ENCODE data around the gene GLOD4. TPM values are rescaled to one million over a fixed set of nuclear protein-coding genes. Genes with fewer than 3 reads are reported as not detected.

Gene GLOD4
- total and polyA plus RNA-seq, 2 of the 4 experiments (the other 2 are of a cell fraction) = 26.3 to 36.7 TPM

DNA sequence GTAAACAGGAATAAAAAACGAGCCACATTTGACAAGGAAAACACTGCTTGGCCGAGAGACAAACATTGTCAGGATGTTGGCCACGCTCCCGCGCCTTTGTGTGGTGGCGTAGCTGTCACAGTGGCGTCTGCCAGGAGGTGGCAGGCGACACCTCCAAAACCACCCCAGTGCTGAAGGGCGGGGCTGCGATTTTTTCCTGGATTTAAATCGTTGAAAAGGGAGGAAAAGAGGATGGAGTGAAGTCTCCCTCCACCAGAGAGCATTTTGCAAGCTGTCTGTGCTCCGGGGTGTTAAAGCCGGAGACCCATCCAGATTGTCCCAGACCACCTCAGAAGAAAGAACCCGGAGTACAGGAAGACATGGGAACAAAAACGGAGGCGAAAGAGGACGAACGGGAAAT lies 12.8 kb upstream of the GLOD4 start:
- 0 out of 2 replicates have a peak overlapping the region, but pooled peaks have one; percentile 10 for H3K14ac ChIP-seq (replicated peaks; ENCODE audit: low read depth, low read length)
- peak; percentile 18 for ATAC-seq (ENCODE audit: low read depth)
- H3K79me1 ChIP-seq (ENCODE audit: low read depth in 1 of 2, low read length in 2 of 2) = peaks cover 4 to 21% of the 10 kb centered on the region in 2 experiments; a peak in 3 of 4 replicates
- no peak overlapping the region for H3K56ac ChIP-seq (ENCODE audit: extremely low read depth, insufficient read depth, low read length)
- H3K18ac ChIP-seq (ENCODE audit: low read depth, low read length) = no peak overlapping the region
- 0 out of 2 replicates have a peak overlapping the region, but pooled peaks have one; percentile 1 for H3K4me2 ChIP-seq (ENCODE audit: low read depth, low read length)
- H3K27me3 ChIP-seq (ENCODE audit: control insufficient read depth, insufficient read depth, low read length) = no peaks in the 10 kb centered on the region
- no TSS peak for BruUV-seq (replicated peaks)
- H3K4ac ChIP-seq (ENCODE audit: low read depth, low read length) = peak overlapping the region; percentile 6; the same call in 1 of the 2 replicates
- no peak overlapping the region for H3K4me3 ChIP-seq (ENCODE audit: insufficient read depth, low read depth, low read length)
- H2AFZ ChIP-seq (replicated peaks; ENCODE audit: low read length, poor library complexity) = peak overlapping the region; percentile 27
- 42% methylated on average over 6 of the region's 18 CpGs; no CpG with 5 or more reads in 1 of the 2 experiments for WGBS, 2 experiments (ENCODE audit: extremely low coverage in 2 of 2, insufficient read length in 1 of 2)
- H2AK5ac ChIP-seq (ENCODE audit: low read depth, low read length) = no peak overlapping the region
- no peak overlapping the region for H2BK15ac ChIP-seq (ENCODE audit: low read depth, low read length)
- POLR2A ChIA-PET (ENCODE audit: unreplicated experiment) = interaction anchor here (0.7 kb wide), 1 partner anchor 9 kb away, joined by 7 read pairs; no protein-coding TSS in a partner anchor
- H4K20me1 ChIP-seq (ENCODE audit: insufficient read depth, low read length) = peaks cover 29% of the 10 kb centered on the region
- H4K8ac ChIP-seq (ENCODE audit: low read depth in 2 of 2, low read length in 2 of 2) = peak overlapping the region in 1 of 2 experiments; percentile 23; a peak in 1 of 4 replicates
- no peak overlapping the region for H2AK9ac ChIP-seq (replicated peaks; ENCODE audit: low read depth, low read length, poor library complexity)
- peak; percentile 59 for DNase-seq
- peaks cover 4% of the 10 kb centered on the region; the same call in 1 of the 2 replicates for H3K9me1 ChIP-seq (ENCODE audit: insufficient read depth, low read length)
- dilution Hi-C loops (cut with HindIII; ENCODE audit: low sequenced_read_pairs, unreplicated experiment) = loop anchor here (25.0 kb wide), 1 partner anchor 192 kb away; the partner anchor contains the start of genes NXN and TIMM22
- in situ Hi-C loops (cut with MboI; ENCODE audit: low sequenced_read_pairs) = no loop called here
- peaks cover 12% of the 10 kb centered on the region; the same call in 1 of the 2 replicates for H3K4me1 ChIP-seq (ENCODE audit: control insufficient read depth, insufficient read depth, low read length)
- H4K5ac ChIP-seq (ENCODE audit: low read depth, low read length) = 0 out of 2 replicates have a peak overlapping the region, but pooled peaks have one; percentile 2
- TF ChIP-seq MAFK (IDR thresholded peaks at IDR 0.05; ENCODE audit: low read depth, low read length) (no peak), CHD1 (IDR thresholded peaks at IDR 0.05; ENCODE audit: low read depth, low read length) (no peak), ELK1 (IDR thresholded peaks at IDR 0.05; ENCODE audit: borderline replicate concordance, low read depth, low read length) (no peak), POLR2A (IDR thresholded peaks at IDR 0.05; ENCODE audit: low read depth, low read length) (no peak), RAD21 (IDR thresholded peaks at IDR 0.05; ENCODE audit: low read length) (peak; percentile 77), MAZ (IDR thresholded peaks at IDR 0.05; ENCODE audit: borderline replicate concordance, low read depth, low read length) (peak; percentile 47; the same call in 1 of the 2 replicates), SMC3 (IDR thresholded peaks at IDR 0.05; ENCODE audit: low read depth, low read length) (peak; percentile 79), NFE2L2 (IDR thresholded peaks at IDR 0.05; ENCODE audit: low read depth, low read length) (no peak)
- TF ChIP-seq, protein P1, sequence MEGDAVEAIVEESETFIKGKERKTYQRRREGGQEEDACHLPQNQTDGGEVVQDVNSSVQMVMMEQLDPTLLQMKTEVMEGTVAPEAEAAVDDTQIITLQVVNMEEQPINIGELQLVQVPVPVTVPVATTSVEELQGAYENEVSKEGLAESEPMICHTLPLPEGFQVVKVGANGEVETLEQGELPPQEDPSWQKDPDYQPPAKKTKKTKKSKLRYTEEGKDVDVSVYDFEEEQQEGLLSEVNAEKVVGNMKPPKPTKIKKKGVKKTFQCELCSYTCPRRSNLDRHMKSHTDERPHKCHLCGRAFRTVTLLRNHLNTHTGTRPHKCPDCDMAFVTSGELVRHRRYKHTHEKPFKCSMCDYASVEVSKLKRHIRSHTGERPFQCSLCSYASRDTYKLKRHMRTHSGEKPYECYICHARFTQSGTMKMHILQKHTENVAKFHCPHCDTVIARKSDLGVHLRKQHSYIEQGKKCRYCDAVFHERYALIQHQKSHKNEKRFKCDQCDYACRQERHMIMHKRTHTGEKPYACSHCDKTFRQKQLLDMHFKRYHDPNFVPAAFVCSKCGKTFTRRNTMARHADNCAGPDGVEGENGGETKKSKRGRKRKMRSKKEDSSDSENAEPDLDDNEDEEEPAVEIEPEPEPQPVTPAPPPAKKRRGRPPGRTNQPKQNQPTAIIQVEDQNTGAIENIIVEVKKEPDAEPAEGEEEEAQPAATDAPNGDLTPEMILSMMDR (conservative IDR thresholded peaks at IDR 0.05; ENCODE audit: low read depth, low read length) = peak; percentile 63
- CTCF ChIA-PET = interaction anchor here (0.6 to 2.9 kb wide), 4 partner anchors 8 to 186 kb away, joined by 3 to 14 read pairs (median 4); no protein-coding TSS in a partner anchor
- no peak overlapping the region for H3K9ac ChIP-seq (ENCODE audit: low read depth, low read length)
- H3K23ac ChIP-seq (ENCODE audit: low read depth, low read length) = peak overlapping the region; percentile 37; the same call in 1 of the 2 replicates
- peak overlapping the region; percentile 19 for H3K27ac ChIP-seq (ENCODE audit: insufficient read depth, low read length)
- H2BK120ac ChIP-seq (ENCODE audit: low read depth, low read length) = peak overlapping the region; percentile 28; the same call in 1 of the 2 replicates
- no peak overlapping the region for H2BK5ac ChIP-seq (ENCODE audit: low read depth, low read length, poor library complexity, severe bottlenecking)
- intact Hi-C loops (cut with micrococcal nuclease) = loop anchor here (1.0 to 10.0 kb wide), 2 partner anchors 110 to 186 kb away; no protein-coding TSS in a partner anchor
- 0 out of 2 replicates have a peak overlapping the region, but pooled peaks have one; percentile 30 for H2BK20ac ChIP-seq (ENCODE audit: low read depth, low read length)
- peaks cover 46% of the 10 kb centered on the region for H3K36me3 ChIP-seq (ENCODE audit: control insufficient read depth, insufficient read depth, low read length)
- H3K9me3 ChIP-seq (ENCODE audit: control insufficient read depth, insufficient read depth, low read length) = no peaks in the 10 kb centered on the region
- 0 out of 2 replicates have a peak overlapping the region, but pooled peaks have one; percentile 26 for H4K91ac ChIP-seq (ENCODE audit: insufficient read depth, low read depth, low read length)

Data from IMR-90 (cell line).